ENCODE measurements around the gene FILIP1L. TPM values are rescaled to one million over a fixed set of nuclear protein-coding genes. Genes with fewer than 3 reads are reported as not detected.

Gene FILIP1L
- total and polyA plus RNA-seq, 2 of the 4 experiments (the other 2 are of a cell fraction) = 11.5 to 19.9 TPM

GRCh38 chr3:99799422-99799821 is 314.9 kb downstream of the FILIP1L start:
- Histone ChIP-seq H3K4me3 (ENCODE audit: insufficient read depth, low read depth, low read length) (no peak overlapping the region), H3K27ac (ENCODE audit: insufficient read depth, low read length) (no peak overlapping the region), H3K4ac (ENCODE audit: low read depth, low read length) (no peak overlapping the region), H2BK15ac (ENCODE audit: low read depth, low read length) (no peak overlapping the region), H3K9me1 (ENCODE audit: insufficient read depth, low read length) (no peaks in the 10 kb centered on the region), H3K56ac (ENCODE audit: extremely low read depth, insufficient read depth, low read length) (no peak overlapping the region), H3K27me3 (ENCODE audit: control insufficient read depth, insufficient read depth, low read length) (no peaks in the 10 kb centered on the region), H3K9me3 (ENCODE audit: control insufficient read depth, insufficient read depth, low read length) (no peaks in the 10 kb centered on the region), H3K23ac (ENCODE audit: low read depth, low read length) (no peak overlapping the region), H3K14ac (replicated peaks; ENCODE audit: low read depth, low read length) (no peak overlapping the region), H4K5ac (ENCODE audit: low read depth, low read length) (no peak overlapping the region), H3K4me1 (ENCODE audit: control insufficient read depth, insufficient read depth, low read length) (no peaks in the 10 kb centered on the region), H2AK5ac (ENCODE audit: low read depth, low read length) (no peak overlapping the region), H2AK9ac (replicated peaks; ENCODE audit: low read depth, low read length, poor library complexity) (no peak overlapping the region), H4K8ac (ENCODE audit: low read depth in 2 of 2, low read length in 2 of 2) (no peak overlapping the region), H3K18ac (ENCODE audit: low read depth, low read length) (no peak overlapping the region), H3K79me1 (ENCODE audit: low read depth in 1 of 2, low read length in 2 of 2) (no peaks in the 10 kb centered on the region), H3K36me3 (ENCODE audit: control insufficient read depth, insufficient read depth, low read length) (peaks cover 3% of the 10 kb centered on the region; the same call in 1 of the 2 replicates), H2BK20ac (ENCODE audit: low read depth, low read length) (no peak overlapping the region), H2BK120ac (ENCODE audit: low read depth, low read length) (no peak overlapping the region), H2AFZ (replicated peaks; ENCODE audit: low read length, poor library complexity) (no peak overlapping the region), H2BK5ac (ENCODE audit: low read depth, low read length, poor library complexity, severe bottlenecking) (no peak overlapping the region), H3K4me2 (ENCODE audit: low read depth, low read length) (no peak overlapping the region), H3K9ac (ENCODE audit: low read depth, low read length) (no peak overlapping the region), H4K91ac (ENCODE audit: insufficient read depth, low read depth, low read length) (no peak overlapping the region), H4K20me1 (ENCODE audit: insufficient read depth, low read length) (no peaks in the 10 kb centered on the region)
- no CpG with 5 or more reads among the region's 4 CpGs for WGBS, 2 experiments (ENCODE audit: extremely low coverage in 2 of 2, insufficient read length in 1 of 2)
- TF ChIP-seq POLR2A (IDR thresholded peaks at IDR 0.05; ENCODE audit: low read depth, low read length) (no peak), RCOR1 (IDR thresholded peaks at IDR 0.05; ENCODE audit: insufficient replicate concordance, low read length) (no peak), RFX5 (IDR thresholded peaks at IDR 0.05; ENCODE audit: low read depth, low read length) (no peak), MAZ (IDR thresholded peaks at IDR 0.05; ENCODE audit: borderline replicate concordance, low read depth, low read length) (no peak), BHLHE40 (IDR thresholded peaks at IDR 0.05; ENCODE audit: low read depth, low read length) (no peak)
- intact Hi-C loops (cut with micrococcal nuclease) = no loop called here
- dilution Hi-C loops (cut with HindIII; ENCODE audit: low sequenced_read_pairs, unreplicated experiment) = no loop called here
- ATAC-seq (ENCODE audit: low read depth) (no peak), DNase-seq (no peak)
- POLR2A ChIA-PET (ENCODE audit: unreplicated experiment) = no interaction called here
- CTCF ChIA-PET = no interaction called here
- in situ Hi-C loops (cut with MboI; ENCODE audit: low sequenced_read_pairs) = loop anchor here (10.0 kb wide), 1 partner anchor 775 kb away; no protein-coding TSS in a partner anchor
- BruUV-seq (replicated peaks) = no TSS peak

Data from IMR-90 (cell line).